Right hindlimb (tissue), 1 donor: ENCODE results near the gene EML6.

Experiments
- DNase-seq: peaks from one replicate; pipeline ENCODE4 v3.0.0-alpha.2; 2018

The EML6 gene

DNA sequence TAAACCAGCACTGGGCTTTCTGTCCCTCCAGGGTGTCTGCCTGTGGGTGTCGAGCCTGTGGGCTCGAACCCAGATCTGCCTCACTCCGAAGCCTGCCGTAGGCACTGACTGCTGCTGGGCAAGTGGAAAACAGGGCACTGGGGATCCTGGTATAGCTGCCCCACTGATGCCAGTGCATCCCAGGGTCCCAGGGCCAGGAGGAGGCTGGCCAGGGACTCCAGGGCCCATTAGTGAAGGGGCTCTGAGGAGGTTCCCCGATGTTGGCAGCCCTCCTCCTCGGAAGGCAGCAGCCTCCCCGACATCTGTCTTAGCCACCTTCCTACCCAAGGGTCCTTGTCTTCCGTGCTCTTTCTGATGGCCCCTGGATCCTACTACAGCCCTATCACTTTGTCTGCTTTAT, 230.7 kb downstream of the EML6 start:
- no peak for DNase-seq

DNA sequence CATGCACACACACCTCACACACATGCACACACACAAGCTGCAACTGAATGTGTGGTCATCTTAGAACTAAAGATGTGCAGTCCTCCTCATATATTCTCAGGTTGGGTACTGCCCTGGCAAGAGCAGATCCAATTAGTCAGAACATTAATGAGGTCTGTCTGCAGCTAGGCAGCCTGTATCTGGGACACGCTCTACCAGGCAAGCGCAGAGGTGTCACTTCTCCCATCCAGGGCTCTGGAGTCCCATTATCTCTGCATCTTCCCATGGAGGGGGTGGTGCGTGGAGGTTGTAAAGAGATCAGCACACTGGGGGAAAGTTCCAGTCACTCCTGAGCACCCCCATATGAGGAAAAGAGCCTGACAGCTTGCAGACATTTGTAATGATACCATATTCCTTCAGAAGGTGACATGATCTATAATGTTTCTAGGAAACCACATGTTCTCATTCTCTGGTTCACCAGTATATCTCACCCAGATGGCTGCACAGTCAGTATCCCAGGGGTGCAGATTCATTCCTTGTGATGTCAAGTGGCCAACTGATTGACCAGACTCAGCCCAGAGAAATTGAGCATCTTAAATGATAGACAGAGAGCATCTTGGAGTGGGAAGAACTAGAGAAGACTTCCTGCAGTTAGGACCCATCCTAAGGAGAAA, 231.4 kb downstream of the EML6 start:
- DNase-seq: no peak

DNA sequence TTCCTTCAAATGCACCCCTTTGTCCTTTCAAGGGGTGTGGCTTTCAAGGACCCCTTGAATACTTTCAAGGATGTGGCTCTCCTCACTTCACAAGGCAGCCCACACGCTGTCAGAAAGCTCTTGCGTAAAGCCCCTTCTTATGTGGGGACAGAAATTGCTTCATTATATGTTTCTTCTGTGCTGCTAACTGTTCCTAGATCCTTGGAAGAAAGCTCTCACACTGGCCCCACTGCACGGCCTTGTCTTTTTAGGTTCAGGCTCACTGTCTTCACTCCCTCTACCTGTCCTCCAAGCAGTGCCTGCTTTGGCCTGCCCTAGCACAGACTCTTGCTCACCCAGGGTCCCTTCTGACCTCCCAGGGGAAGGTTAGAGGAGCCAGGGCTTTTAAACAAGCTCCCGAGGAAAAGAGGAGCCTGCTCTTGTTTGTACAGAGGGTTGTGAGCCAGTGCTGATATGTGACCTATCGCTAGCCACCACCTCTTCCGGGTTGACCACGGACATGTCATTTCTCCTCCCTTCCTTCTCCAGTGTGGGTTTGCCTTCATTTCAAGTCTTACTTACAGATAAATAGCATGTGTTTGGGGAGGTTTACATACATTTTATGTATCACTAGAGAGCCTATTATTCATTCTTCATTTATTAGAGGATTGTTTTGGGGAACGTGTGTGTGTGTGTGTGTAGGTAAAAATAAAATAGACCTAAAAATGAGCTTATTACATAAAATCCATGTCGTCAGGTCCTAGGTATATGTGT, 232.1 kb downstream of the EML6 start:
- DNase-seq: no peak

DNA sequence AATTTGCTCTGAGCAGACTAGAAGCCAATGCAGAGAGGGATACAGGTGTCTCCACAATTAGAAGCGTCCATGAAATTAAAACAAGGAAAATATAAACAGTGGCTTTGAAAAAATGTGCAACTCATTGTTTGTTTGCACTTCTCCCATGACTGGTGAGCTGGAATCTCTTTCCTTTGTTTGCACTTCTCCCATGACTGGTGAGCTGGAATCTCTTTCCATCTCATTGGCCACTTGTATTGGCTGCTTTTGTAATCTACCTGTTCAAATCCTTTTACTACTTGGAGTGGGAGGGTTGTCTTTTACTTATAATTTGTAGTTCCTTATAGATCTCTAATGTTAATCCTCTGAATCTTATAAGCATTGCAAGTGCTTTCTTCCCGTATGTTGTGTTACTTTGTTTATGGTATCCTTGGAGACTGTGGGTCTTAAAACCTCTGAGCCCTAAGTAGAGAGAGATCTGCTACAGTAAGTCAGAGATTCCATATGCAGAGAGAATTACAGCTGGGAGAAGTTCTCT, 232.7 kb downstream of the EML6 start:
- DNase-seq: no peak

DNA sequence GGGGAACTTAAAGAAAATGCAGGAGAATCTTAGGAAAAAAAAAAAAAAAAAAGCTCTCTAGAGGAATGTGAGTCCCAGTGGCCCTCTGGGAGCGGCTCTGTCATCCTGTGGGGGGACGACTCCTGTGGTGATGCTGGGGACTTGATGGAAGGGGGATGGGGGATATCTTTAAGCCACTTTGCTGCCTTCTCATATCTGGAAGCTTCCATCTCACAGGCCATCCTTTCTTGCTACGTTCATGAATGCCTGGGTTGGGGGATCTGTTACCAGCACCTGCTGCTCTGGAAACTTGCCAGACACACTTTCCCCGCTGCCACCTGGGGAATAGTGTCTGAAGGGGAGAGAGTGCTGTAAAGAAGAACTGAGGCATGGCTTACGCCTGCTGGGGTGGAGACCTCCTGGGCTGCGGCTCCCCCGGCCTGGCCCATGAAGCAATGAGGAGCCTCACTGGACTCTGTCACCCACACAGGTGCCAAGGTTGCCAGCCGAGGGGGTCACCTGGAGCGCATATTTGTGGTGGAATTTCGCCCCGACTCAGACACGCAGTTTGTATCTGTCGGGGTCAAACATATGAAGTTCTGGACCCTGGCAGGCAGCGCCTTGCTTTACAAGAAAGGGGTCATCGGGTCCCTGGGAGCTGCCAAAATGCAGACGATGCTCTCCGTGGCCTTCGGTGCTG, 234.0 kb downstream of the EML6 start:
- DNase-seq: no peak

DNA sequence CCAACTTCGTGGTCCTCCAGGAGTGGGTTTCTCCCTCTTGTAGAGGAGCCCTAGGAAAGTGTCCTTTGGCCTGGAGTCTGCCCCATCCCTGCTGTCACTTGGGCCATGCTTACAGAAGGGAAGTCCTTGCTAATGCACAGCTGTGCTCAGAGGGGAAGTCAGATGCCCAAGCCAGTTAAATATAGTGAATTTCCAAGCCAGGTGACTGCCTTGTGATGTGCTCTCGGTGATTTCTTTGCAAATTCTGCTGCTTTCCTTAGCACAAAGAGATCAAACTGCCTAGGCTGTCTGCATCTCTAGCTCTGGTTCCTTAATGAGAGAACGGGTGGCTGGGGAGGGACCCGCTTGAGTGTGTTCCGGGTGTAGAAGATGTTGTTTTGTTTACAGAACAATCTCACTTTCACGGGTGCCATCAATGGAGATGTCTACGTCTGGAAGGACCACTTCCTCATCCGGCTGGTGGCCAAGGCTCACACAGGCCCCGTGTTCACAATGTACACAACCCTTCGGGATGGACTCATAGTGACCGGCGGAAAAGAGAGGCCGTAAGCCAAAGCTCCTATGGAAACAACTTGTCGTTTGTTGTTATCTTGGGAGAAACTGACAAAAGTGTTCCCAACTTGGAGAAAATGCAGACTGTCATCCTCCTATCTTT, 235.4 kb downstream of the EML6 start:
- no peak for DNase-seq

DNA sequence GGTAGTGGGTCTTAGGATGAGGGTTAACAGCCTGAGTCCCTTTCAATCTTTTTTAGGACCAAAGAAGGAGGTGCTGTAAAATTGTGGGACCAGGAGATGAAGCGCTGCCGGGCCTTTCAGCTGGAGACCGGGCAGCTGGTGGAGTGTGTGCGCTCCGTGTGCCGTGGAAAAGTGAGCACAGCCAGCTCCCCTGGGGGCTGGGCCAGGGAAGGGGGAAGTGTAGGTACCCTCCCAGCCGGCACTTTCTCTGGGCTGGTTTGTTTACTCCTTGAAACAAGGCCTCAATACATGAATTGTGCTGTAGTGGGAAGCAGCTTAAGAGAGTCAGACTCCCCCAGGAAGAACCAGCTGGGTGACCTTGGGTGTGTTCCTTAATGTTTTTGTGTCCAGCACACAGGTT, 236.7 kb downstream of the EML6 start:
- DNase-seq: no peak

DNA sequence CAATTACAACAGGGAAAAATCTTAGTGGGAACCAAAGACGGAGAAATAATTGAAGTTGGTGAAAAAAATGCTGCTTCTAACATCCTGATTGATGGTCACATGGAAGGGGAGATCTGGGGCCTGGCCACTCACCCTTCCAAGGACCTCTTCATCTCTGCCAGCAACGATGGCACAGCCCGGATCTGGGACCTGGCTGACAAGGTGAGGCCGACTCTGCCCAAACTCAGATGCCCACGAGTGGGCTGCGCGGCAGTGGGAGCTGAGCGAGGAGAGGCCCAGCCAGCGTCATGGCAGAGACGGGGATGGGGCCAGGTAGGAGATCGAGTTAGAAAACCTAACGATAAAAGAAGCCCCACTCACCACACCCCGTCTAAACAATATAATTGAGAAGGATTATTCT, 239.0 kb downstream of the EML6 start:
- DNase-seq: no peak

DNA sequence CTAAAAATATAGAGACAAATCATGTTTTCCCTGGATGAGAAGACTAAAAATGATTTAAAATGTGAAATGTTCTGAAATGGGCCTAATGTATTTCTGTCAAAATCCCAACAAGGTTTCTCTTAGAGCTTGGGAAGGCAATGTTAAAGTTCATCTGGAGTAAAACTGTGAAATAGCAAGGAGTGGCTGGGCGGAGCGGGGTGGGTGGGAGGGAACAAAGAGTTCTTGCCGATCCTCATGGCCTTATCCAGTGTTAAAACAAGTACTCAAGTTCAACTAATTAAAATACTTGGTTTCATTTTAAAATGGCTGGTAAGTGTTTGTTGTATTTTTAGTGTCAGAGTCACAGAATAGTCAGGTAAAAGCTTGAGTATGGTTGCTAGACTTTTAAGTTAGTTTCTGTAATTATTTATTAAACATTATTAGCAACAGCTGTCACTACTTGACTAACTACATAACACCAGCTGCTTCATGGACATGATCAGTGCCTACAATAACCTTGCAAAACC, 239.5 kb downstream of the EML6 start:
- DNase-seq: no peak

DNA sequence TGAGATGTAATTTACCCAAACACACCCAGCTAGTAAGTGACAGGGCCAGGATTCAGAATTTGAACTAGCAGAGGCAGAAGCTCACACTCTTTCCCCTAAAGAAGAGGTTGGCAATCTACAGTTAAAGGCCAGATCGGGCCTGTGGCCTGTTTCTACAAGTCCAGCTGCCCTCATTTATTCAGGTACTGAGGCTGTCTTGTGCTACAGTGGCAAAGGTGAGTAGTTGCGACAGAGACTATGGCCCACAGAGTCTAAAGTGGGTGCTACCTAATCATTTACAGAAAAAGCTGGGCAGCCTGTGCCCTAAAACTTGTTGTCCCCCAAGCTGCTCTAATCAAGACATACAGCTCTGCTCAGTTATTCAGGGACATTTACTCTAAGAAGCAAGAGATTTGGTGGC, 240.0 kb downstream of the EML6 start:
- no peak for DNase-seq

DNA sequence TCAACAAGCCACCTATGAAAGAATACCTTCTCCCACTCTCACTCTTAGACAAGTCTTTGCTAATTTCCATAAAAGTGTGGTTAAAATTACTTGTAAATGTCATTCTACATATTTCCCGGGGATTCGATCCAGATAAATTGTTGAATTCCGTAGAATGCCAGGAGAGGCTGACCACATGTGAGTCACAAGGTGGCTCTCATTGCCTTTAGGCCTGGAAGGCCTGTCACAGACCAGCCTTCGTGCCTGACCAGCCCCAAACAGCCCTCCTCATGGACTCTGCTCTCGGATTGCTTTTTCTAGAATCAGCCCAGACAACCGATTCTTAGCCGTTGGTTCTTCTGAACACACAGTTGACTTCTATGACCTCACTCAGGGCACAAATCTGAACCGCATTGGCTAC, 240.8 kb downstream of the EML6 start:
- DNase-seq: no peak

DNA sequence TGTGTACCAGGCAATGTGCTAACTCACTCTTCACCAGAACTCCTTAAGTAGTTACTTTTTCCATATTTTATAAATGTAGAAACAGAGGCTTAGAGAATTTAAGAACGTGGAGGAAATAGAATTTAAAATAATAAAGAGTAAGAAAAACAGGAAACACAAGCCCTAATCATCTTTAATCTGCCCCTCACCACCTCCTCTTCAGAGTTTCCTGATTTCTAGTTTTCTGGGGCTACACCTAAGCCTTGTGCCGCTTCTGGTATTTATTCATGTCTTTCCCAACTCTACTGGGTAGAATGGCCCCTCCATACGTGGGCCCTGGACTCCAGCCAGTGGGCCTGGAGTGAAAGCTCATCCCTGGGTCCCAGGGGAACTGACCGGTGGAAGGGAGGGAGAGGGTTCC, 241.4 kb downstream of the EML6 start:
- no peak for DNase-seq

DNA sequence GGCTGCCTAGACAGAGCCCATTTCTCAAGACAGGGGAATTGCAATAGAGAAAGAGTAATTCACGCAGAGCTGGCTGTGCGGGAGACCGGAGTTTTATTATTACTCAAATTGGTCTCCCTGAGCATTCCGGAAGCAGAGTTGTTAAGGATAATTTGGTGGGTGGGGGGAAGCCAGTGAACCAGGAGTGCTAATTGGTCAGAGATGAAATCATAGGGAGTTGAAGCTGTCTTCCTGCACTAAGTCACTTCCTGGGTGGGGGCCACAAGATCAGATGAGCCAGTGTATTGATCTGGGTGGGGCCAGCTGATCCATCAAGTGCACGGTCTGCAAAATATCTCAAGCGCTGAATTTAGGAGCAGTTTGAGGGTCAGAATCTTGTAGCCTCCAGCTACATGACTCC, 242.0 kb downstream of the EML6 start:
- no peak for DNase-seq

DNA sequence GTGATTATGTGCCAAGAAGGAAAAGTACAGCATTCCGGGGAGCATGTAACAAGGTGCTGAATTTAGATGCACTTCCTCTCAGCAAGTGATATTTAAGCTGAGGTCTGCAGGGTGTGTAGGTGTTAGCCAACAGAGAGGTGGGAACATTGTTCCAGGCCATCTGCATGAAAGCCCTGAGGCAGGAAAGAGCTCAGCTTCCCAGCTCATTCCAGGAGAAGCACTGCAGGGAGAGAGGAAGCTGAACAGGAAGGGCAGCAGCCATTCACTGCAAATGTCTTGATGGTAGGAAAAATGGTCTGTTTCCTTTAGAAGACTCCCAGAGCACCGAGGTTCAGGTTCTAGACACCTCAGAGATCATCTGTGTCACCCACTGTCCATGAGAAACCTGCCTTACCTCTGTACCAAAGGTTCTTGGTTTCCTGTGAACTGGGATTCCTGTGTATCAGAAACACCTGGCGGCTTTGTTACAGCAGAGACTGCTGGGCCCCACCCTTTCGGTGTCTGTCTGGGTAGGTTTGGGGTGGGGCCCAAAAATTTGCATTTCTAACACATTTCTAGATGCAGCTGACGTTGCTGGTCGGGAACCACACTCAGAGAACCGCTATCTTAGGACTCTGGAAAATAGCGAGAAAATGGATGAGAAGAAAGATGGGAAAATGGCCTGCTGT, 242.8 kb downstream of the EML6 start:
- DNase-seq: no peak

DNA sequence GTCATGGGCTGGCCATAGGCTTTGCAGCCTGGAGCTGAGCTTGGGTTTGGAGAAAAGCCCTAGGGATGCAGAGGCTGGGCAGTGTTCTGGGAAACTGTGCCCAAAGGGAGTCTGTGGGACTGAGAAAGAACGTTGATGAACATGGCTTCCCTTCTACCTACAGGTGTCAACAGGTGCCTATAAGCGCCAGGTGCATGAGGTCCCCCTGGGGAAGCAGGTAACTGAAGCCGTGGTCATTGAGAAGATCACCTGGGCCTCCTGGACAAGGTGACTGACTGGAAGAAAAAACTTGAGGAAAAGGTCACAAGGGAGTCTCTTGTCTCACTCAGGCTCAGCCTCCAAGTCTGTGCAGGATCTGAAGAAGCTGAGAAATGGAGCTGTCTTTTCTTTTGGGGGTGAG, 243.4 kb downstream of the EML6 start:
- DNase-seq: no peak

DNA sequence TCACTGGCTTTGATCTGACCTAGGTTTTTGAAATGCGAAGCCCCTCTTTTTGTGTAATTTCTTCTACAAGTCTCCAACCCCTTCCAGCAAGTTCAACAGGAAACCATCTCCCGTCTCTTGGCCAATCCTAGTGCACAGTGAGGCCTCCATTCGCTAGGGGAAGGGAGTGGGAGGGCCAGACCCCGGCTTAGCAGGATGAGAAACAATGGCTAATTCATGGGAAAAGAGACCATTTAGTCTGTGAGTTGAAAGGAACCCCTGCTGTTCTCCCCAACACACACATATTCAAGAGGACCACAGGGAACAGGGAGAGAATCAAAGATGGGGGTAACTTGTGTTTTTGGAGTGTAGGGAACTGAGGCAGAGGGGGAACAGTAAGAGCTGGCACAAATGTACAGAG, 243.8 kb downstream of the EML6 start:
- DNase-seq: no peak

DNA sequence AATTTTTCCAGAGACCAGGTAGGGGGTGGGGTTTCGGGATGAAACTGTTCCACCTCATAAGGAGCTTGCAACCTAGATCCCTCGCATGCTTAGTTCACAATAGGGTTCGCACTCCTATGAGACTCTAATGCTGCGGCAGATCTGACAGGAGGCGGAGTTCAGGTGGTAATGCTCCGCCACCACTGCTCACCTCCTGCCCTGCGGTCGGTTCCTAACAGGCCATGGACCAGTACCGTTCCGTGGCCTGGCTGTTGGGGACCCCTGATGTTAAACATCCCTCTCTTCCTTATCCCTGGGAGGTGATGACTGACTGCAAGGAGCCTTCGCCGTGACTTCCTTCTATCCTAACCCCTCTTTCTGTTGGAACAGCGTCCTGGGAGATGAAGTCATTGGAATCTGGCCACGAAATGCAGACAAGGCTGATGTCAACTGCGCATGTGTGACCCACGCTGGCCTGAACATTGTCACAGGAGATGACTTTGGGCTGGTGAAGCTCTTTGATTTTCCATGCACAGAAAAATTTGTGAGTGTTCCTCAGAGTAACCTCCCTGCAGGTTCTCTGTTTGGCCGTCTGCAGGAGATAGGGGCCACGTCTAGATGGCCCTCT, 244.4 kb downstream of the EML6 start:
- DNase-seq: no peak

DNA sequence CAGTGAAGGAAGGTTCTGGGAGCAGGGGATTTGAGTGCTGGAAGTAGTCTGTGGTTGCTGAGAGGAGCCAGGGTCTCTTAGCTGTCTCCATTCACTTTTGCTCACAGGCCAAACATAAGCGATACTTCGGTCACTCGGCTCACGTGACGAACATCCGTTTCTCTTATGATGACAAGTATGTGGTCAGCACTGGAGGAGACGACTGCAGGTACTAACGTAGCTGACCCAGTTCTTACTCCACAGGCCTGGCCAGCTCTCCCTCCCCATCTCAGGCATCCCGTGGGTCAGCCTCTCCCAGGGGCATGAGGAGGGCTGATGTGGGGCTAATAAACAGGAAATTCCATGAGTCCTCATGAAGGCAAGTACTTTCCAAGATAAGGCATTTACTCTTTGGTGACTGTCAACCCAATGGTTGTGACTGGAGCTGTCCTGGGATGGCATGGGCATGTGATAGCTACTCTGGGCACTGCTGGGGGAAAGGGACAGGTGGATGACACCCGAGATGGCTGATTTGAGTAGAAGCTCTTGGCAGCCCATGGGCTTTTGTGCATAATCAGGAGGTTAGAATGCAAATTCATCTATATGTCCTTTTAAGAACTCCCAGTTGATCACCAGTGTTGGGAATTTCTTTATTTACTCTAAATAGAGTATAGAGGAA, 245.2 kb downstream of the EML6 start:
- no peak for DNase-seq

DNA sequence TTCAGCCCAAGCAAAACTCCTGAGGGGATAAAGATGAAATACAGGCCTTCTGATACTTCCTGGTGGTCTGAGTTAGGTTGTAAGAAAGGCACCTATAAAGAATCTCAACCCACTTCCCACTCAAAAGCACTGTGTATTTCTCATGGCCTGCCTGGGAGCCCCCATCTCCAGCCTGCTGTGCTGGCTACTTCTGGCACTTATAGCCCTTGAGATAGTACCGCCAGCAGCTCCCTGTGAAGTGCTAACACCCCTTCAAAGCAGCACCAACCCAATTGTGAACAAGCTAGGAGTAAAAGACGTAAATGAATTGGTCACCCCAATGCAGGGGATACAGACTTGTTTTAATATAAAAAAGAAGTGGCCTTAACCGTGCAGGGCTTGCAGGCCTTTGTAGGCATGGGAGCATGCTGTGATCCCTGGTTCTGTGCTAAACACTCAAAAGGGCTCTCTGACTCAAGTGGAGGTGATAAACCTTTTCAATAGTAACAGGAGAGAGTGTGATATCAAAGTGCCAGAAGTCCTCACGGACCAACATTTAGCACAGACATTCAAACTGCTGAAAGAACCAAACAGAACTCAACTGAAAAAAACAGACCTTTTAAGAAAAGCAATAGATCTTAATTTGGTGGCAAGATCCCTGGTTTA, 246.0 kb downstream of the EML6 start:
- no peak for DNase-seq

DNA sequence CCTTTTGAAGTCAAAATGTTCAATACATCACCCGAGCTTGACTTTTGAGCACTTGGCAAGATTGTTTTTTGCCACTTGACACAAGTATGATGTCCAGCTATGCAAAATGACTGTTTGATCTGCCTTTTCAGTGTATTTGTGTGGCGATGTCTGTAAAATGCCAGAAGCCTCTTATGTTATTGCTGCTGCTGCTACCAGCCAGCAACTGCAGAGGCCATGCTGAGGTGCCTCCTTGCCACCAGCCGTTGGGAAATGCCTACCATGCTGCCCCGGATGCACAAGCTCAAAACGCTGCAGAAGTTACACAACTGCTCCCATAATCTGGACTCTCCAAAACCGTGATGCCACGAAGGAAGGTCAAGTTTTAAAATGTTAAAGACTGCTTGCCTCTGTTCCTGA, 246.5 kb downstream of the EML6 start:
- DNase-seq: no peak

DNA sequence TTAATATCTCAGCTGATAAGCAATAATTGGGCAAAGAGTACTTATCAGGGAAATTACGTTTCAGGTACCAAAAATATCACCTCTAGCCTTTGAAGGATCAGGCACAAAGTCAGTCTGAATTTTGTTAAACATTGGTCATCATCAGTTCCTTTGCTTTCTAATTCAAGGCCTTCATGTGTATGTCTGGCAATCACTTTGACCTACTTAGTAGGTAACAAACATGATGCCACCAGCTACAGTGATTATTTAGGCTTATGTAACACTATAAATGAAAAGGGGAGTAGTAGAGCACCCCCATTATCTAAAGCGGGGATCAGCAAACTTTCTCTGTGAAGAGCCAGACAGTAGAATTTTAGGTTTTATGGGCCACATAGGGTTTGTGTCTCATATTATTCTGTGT, 251.7 kb downstream of the EML6 start:
- DNase-seq: no peak
